Measurements from ENCODE around the gene HCN4. TPM values are rescaled to one million over a fixed set of nuclear protein-coding genes. Genes with fewer than 3 reads are reported as not detected.

HCN4 gene
- total and polyA plus RNA-seq, 2 donors (not counting 3 experiments of a cell fraction or from before 2014, with no cell fraction given): 0.01 TPM; not detected in 1

DNA sequence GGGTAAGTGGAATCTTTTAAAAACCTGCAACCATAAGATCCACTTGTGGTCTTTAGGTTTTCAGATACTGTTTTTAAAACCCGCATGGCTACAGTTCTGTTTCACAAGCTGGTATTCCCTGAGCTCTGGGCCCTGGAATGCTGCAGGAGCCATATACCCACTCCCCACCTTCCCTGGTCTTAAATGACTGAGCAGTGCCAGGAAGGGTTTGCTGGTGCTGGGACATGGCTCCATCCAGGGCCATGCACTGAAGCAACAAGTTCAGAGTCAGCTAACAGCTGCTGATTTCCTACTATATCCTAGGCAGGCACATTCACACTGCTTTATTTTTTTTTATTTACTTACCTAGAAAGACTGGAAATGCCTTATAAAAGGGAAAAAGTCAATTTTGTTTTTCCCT, 77.3 kb downstream of the HCN4 start:
- Histone ChIP-seq H3K27ac (ENCODE audit: insufficient read depth, low read depth, low read length) (no peak overlapping the region), H3K4me2 (ENCODE audit: insufficient read depth, low read length) (no peak overlapping the region), H3K9me3 (replicated peaks; ENCODE audit: control insufficient read depth, insufficient read depth, low read length) (no peaks in the 10 kb centered on the region), H3K4me1 (ENCODE audit: control insufficient read depth, extremely low read depth, insufficient read depth, low read length) (no peaks in the 10 kb centered on the region), H2AFZ (ENCODE audit: low read depth, low read length) (no peak overlapping the region), H3K4me3 (replicated peaks in 1 of 3; ENCODE audit: insufficient read depth in 1 of 3, low read depth in 1 of 3, low read length in 3 of 3) (no peak overlapping the region), H3K9me1 (replicated peaks; ENCODE audit: control insufficient read depth, extremely low read depth, insufficient read depth, low read length) (no peaks in the 10 kb centered on the region), H3K27me3 (ENCODE audit: control insufficient read depth in 2 of 2, insufficient read depth in 2 of 2, low read length in 2 of 2) (peaks cover 0 to 1% of the 10 kb centered on the region in 2 experiments), H3K36me3 (ENCODE audit: control insufficient read depth in 2 of 2, extremely low read depth in 1 of 2, insufficient read depth in 2 of 2, low read length in 2 of 2) (no peaks in the 10 kb centered on the region), H3K79me2 (ENCODE audit: control insufficient read depth, insufficient read depth, low read length) (no peaks in the 10 kb centered on the region), H3K9ac (replicated peaks; ENCODE audit: extremely low read depth, insufficient read depth, low read length) (no peak overlapping the region), H4K20me1 (replicated peaks; ENCODE audit: control insufficient read depth, extremely low read depth, insufficient read depth, low read length) (no peaks in the 10 kb centered on the region)
- FAIRE-seq (no peak), DNase-seq (ENCODE audit: low read depth, low spot score) (no peak)
- TF ChIP-seq, protein P1, sequence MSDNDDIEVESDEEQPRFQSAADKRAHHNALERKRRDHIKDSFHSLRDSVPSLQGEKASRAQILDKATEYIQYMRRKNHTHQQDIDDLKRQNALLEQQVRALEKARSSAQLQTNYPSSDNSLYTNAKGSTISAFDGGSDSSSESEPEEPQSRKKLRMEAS (IDR thresholded peaks at IDR 0.05; ENCODE audit: insufficient read depth, insufficient read length): no peak
- no peak for TF ChIP-seq FOS (IDR thresholded peaks at IDR 0.05; ENCODE audit: borderline replicate concordance, insufficient read depth, low read length)
- TF ChIP-seq, protein P2, sequence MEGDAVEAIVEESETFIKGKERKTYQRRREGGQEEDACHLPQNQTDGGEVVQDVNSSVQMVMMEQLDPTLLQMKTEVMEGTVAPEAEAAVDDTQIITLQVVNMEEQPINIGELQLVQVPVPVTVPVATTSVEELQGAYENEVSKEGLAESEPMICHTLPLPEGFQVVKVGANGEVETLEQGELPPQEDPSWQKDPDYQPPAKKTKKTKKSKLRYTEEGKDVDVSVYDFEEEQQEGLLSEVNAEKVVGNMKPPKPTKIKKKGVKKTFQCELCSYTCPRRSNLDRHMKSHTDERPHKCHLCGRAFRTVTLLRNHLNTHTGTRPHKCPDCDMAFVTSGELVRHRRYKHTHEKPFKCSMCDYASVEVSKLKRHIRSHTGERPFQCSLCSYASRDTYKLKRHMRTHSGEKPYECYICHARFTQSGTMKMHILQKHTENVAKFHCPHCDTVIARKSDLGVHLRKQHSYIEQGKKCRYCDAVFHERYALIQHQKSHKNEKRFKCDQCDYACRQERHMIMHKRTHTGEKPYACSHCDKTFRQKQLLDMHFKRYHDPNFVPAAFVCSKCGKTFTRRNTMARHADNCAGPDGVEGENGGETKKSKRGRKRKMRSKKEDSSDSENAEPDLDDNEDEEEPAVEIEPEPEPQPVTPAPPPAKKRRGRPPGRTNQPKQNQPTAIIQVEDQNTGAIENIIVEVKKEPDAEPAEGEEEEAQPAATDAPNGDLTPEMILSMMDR (IDR thresholded peaks at IDR 0.05; ENCODE audit: extremely low read depth in 1 of 2, insufficient read depth in 1 of 2, low read depth in 1 of 2, low read length in 2 of 2): no peak
- TF ChIP-seq POLR2AphosphoS5 (IDR thresholded peaks at IDR 0.05; ENCODE audit: insufficient read depth, low read depth, low read length): no peak
- TF ChIP-seq GATA2 (IDR thresholded peaks at IDR 0.05; ENCODE audit: insufficient read depth, insufficient read length, low read depth, low read length): no peak
- TF ChIP-seq JUN (IDR thresholded peaks at IDR 0.05; ENCODE audit: borderline replicate concordance, insufficient read depth, insufficient read length, low read depth): no peak
- BruUV-seq (replicated peaks): no TSS peak
- POLR2A ChIA-PET: interaction anchor here (0.6 kb wide), 1 partner anchor 10 kb away, joined by 4 read pairs; no protein-coding TSS in a partner anchor
- dilution Hi-C loops (cut with MboI; ENCODE audit: extremely low pct_ligation_motif_present, low sequenced_read_pairs): no loop called here
- intact Hi-C loops (cut with micrococcal nuclease): no loop called here
- CTCF ChIA-PET: interaction anchor here (0.9 kb wide), 1 partner anchor 18 kb away, joined by 3 read pairs; no protein-coding TSS in a partner anchor

Measured in endothelial cell of umbilical vein (primary cell).